Measurements from ENCODE around the gene TANGO2. TPM values are rescaled to one million over a fixed set of nuclear protein-coding genes. Genes with fewer than 3 reads are reported as not detected.
A peak's percentile ranks its signal among the peaks of the same experiment; 100 is the strongest.

The TANGO2 gene
- total and polyA plus RNA-seq, 9 of the 15 experiments (the other 6 are each of a cell fraction or from before 2014, with no cell fraction given), result 15.5 to 94.9 (median 70.1) TPM

DNA sequence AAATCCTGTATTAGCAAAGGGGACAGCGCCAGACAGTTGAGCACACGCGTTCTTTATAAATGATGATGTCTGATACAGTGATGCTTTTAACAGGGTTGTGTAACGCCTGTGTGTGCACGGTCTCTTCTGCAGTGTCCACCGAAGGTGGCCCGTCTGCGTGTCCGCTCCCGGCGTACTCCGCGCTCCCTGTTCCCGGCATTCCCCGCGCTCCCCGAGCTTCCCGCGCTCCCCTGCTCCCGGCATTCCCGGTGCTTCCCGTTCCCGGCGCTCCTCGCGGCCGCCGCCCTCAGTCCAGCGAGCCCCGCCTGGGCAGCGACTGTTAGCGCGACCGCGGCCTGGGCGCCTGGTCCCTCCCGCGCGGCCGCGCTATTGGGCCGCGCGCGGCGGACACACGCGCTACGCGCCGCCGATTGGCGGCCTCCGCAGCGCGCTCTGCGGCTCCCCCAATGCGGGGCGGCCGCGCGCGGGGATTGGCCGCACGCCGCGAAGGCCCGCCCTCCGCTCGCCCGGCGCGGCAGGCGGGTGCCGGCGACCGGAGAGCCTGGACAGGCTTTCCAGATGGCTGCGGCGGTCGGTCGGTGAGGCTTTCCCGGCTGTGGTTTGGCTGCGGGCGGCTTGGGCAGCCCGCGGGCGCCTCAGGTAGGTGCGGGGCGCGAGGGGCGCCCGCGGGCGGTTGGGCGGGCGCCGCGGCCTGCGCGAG is 59.0 kb downstream of the TANGO2 start, which contains the start of gene DGCR8 (continued):
- TF ChIP-seq, protein P1, sequence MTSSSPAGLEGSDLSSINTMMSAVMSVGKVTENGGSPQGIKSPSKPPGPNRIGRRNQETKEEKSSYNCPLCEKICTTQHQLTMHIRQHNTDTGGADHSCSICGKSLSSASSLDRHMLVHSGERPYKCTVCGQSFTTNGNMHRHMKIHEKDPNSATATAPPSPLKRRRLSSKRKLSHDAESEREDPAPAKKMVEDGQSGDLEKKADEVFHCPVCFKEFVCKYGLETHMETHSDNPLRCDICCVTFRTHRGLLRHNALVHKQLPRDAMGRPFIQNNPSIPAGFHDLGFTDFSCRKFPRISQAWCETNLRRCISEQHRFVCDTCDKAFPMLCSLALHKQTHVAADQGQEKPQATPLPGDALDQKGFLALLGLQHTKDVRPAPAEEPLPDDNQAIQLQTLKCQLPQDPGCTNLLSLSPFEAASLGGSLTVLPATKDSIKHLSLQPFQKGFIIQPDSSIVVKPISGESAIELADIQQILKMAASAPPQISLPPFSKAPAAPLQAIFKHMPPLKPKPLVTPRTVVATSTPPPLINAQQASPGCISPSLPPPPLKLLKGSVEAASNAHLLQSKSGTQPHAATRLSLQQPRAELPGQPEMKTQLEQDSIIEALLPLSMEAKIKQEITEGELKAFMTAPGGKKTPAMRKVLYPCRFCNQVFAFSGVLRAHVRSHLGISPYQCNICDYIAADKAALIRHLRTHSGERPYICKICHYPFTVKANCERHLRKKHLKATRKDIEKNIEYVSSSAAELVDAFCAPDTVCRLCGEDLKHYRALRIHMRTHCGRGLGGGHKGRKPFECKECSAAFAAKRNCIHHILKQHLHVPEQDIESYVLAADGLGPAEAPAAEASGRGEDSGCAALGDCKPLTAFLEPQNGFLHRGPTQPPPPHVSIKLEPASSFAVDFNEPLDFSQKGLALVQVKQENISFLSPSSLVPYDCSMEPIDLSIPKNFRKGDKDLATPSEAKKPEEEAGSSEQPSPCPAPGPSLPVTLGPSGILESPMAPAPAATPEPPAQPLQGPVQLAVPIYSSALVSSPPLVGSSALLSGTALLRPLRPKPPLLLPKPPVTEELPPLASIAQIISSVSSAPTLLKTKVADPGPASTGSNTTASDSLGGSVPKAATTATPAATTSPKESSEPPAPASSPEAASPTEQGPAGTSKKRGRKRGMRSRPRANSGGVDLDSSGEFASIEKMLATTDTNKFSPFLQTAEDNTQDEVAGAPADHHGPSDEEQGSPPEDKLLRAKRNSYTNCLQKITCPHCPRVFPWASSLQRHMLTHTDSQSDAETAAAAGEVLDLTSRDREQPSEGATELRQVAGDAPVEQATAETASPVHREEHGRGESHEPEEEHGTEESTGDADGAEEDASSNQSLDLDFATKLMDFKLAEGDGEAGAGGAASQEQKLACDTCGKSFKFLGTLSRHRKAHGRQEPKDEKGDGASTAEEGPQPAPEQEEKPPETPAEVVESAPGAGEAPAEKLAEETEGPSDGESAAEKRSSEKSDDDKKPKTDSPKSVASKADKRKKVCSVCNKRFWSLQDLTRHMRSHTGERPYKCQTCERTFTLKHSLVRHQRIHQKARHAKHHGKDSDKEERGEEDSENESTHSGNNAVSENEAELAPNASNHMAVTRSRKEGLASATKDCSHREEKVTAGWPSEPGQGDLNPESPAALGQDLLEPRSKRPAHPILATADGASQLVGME (CRISPR knock-in tag; IDR thresholded peaks at IDR 0.05), result peak; percentile 98
- TF ChIP-seq HDAC2 (IDR thresholded peaks at IDR 0.05) (no peak), PREB (CRISPR knock-in tag; IDR thresholded peaks at IDR 0.05) (no peak), CHD2 (IDR thresholded peaks at IDR 0.05; ENCODE audit: low read depth, low read length) (peak; percentile 89), KLF13 (tag; IDR thresholded peaks at IDR 0.05; ENCODE audit: borderline replicate concordance, low read depth) (peak; percentile 97), CBFA2T2 (conservative IDR thresholded peaks at IDR 0.05) (no peak), MEIS2 (IDR thresholded peaks at IDR 0.05; ENCODE audit: partially characterized antibody) (no peak), KDM2B (CRISPR knock-in tag; IDR thresholded peaks at IDR 0.05) (peak; percentile 99), SRSF1 (IDR thresholded peaks at IDR 0.05; ENCODE audit: low read depth, low read length) (no peak), ZNF445 (CRISPR knock-in tag; IDR thresholded peaks at IDR 0.05; ENCODE audit: low read depth) (no peak; the same call in 1 of the 2 replicates), PRMT5 (CRISPR knock-in tag; IDR thresholded peaks at IDR 0.05) (no peak), CHD4 (IDR thresholded peaks at IDR 0.05; ENCODE audit: insufficient read depth, insufficient replicate concordance, low read depth, low read length, poor library complexity, severe bottlenecking) (peak; percentile 57), ZNF551 (CRISPR knock-in tag; IDR thresholded peaks at IDR 0.05) (no peak), ZNF41 (CRISPR knock-in tag; conservative IDR thresholded peaks at IDR 0.05) (peak; percentile 76), SMC3 (conservative IDR thresholded peaks at IDR 0.05; ENCODE audit: insufficient read depth, low read depth, low read length) (no peak), ZNF780A (CRISPR knock-in tag; IDR thresholded peaks at IDR 0.05) (no peak), DNMT1 (IDR thresholded peaks at IDR 0.05) (no peak), NFYB (IDR thresholded peaks at IDR 0.05; ENCODE audit: extremely low read depth, insufficient read length) (no peak), NR4A1 (CRISPR knock-in tag; IDR thresholded peaks at IDR 0.05) (peak; percentile 98), NR4A1 (tag; IDR thresholded peaks at IDR 0.05) (peak; percentile 97)
- TF ChIP-seq, protein P2, sequence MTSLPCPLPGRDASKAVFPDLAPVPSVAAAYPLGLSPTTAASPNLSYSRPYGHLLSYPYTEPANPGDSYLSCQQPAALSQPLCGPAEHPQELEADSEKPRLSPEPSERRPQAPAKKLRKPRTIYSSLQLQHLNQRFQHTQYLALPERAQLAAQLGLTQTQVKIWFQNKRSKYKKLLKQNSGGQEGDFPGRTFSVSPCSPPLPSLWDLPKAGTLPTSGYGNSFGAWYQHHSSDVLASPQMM (CRISPR knock-in tag; IDR thresholded peaks at IDR 0.05), result no peak
- TF ChIP-seq, protein P3, sequence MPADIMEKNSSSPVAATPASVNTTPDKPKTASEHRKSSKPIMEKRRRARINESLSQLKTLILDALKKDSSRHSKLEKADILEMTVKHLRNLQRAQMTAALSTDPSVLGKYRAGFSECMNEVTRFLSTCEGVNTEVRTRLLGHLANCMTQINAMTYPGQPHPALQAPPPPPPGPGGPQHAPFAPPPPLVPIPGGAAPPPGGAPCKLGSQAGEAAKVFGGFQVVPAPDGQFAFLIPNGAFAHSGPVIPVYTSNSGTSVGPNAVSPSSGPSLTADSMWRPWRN (IDR thresholded peaks at IDR 0.05; ENCODE audit: low read depth), result no peak

All from K562 (cell line).